HepG2 (cell line): Measurements from ENCODE around the gene TM9SF3. TPM values are rescaled to one million over a fixed set of nuclear protein-coding genes. Genes with fewer than 3 reads are reported as not detected.

Experiments used
- AGO1 ChIP-seq: fragments of 200-400 bp; formaldehyde crosslinking; IDR thresholded peaks from 2 replicates; pipeline ENCODE4 v1.6.1; 2017; ENCODE audit warnings: mild to moderate bottlenecking, low read depth, low read length, moderate library complexity; ENCODE audit not compliant: poor library complexity, severe bottlenecking
- ARID4A ChIP-seq: sonication (generic); formaldehyde crosslinking; IDR thresholded peaks from 2 replicates; pipeline ENCODE4 v1.5.0; 2020; ENCODE audit warnings: mild to moderate bottlenecking, missing genetic modification reagents, borderline replicate concordance
- BATF2 ChIP-seq: sonication (generic); formaldehyde crosslinking; IDR thresholded peaks from 2 replicates; pipeline ENCODE4 v1.8.0; 2022; ENCODE audit warnings: mild to moderate bottlenecking, missing genetic modification reagents, moderate library complexity
- DDIT3 ChIP-seq: sonication (generic); formaldehyde crosslinking; IDR thresholded peaks from 2 replicates; pipeline ENCODE4 v1.4.0; 2020; ENCODE audit warnings: mild to moderate bottlenecking, missing genetic modification reagents
- FOXP1 ChIP-seq, 2 experiments: fragments of 450-650 bp in 1 of 2; IDR thresholded peaks; 2 replicates each; pipeline ENCODE4 v1.6.1; 2017 to 2018; ENCODE audit warnings: antibody characterized with exemption in 1 of 2
- GTF3A ChIP-seq: sonication (generic); formaldehyde crosslinking; conservative IDR thresholded peaks from 2 replicates; pipeline ENCODE4 v1.4.0; 2020; ENCODE audit warnings: mild to moderate bottlenecking, missing genetic modification reagents
- HOMEZ ChIP-seq: IDR thresholded peaks from 2 replicates; pipeline ENCODE4 v1.6.1; 2016; ENCODE audit warnings: low read depth
- MAX ChIP-seq: IDR thresholded peaks from 2 replicates; pipeline ENCODE4 v1.6.1; 2012; ENCODE audit warnings: inconsistent platforms
- MLXIP ChIP-seq: sonication (generic); formaldehyde crosslinking; IDR thresholded peaks from 2 replicates; pipeline ENCODE4 v1.9.0; 2021; ENCODE audit warnings: missing genetic modification reagents, borderline replicate concordance
- PHF8 ChIP-seq: sonication (generic); formaldehyde crosslinking; IDR thresholded peaks from 2 replicates; pipeline ENCODE4 v1.5.0; 2020; ENCODE audit warnings: missing genetic modification reagents
- RELA ChIP-seq: sonication (generic); formaldehyde crosslinking; IDR thresholded peaks from 2 replicates; pipeline ENCODE4 v1.4.0; 2020; ENCODE audit warnings: missing genetic modification reagents
- SMYD3 ChIP-seq: sonication (generic); formaldehyde crosslinking; IDR thresholded peaks from 2 replicates; pipeline ENCODE4 v1.8.1; 2023; ENCODE audit warnings: mild to moderate bottlenecking, missing genetic modification reagents
- STAG1 ChIP-seq: sonication (generic); formaldehyde crosslinking; IDR thresholded peaks from 2 replicates; pipeline ENCODE4 v1.4.0; 2020; ENCODE audit warnings: missing genetic modification reagents
- ZBTB21 ChIP-seq: sonication (generic); formaldehyde crosslinking; IDR thresholded peaks from 2 replicates; pipeline ENCODE4 v1.4.0; 2020; ENCODE audit warnings: missing genetic modification reagents
- ZNF333 ChIP-seq: sonication (generic); formaldehyde crosslinking; IDR thresholded peaks from 2 replicates; pipeline ENCODE4 v1.4.0; 2020; ENCODE audit warnings: mild to moderate bottlenecking, missing genetic modification reagents, borderline replicate concordance
- ZNF510 ChIP-seq: sonication (generic); formaldehyde crosslinking; IDR thresholded peaks from 2 replicates; pipeline ENCODE4 v1.4.0; 2020; ENCODE audit warnings: low read depth, mild to moderate bottlenecking, missing genetic modification reagents
- ZNF552 ChIP-seq: sonication (generic); formaldehyde crosslinking; IDR thresholded peaks from 2 replicates; pipeline ENCODE4 v1.9.0; 2022; ENCODE audit warnings: missing genetic modification reagents, mild to moderate bottlenecking, borderline replicate concordance
- ZNF75D ChIP-seq: sonication (generic); formaldehyde crosslinking; IDR thresholded peaks from 2 replicates; pipeline ENCODE4 v1.8.1; 2023; ENCODE audit warnings: missing genetic modification reagents, mild to moderate bottlenecking, borderline replicate concordance
- ZNF761 ChIP-seq: sonication (generic); formaldehyde crosslinking; conservative IDR thresholded peaks from 2 replicates; pipeline ENCODE4 v1.4.0; 2020; ENCODE audit warnings: mild to moderate bottlenecking, missing genetic modification reagents
- polyA plus RNA-seq, 8 experiments: library from polyadenylated mRNA; depleted of rRNA in 3 of 8; stranded (reverse) in 7 of 8; unstranded in 1 of 8; fragments of >200 nt; fragmentation: Illumina TruSeq in 4 of 8; extraction: Trizol in 4 of 8; gene quantifications; 2 replicates each; pipeline versions ENCODE4 v1.2.1 to v1.2.3, GENCODE V29; 2011 to 2016; ENCODE audit warnings: low read depth in 4 of 8, missing spikeins in 1 of 8, mixed read lengths in 1 of 8; ENCODE audit not compliant: insufficient read depth in 1 of 8
- total RNA-seq, 5 experiments: library from RNA; depleted of rRNA; stranded (reverse); fragments of >200 nt; fragmentation: Illumina TruSeq; extraction: Trizol; gene quantifications; 2 replicates each; pipeline ENCODE4 v1.2.3, GENCODE V29; 2016; ENCODE audit warnings: low read depth in 1 of 5

TM9SF3 gene
- total and polyA plus RNA-seq, 2 of the 13 experiments (the other 11 are each of a cell fraction or from before 2014, with no cell fraction given) = 43.8 to 120 TPM

- TF ChIP-seq GTF3A (CRISPR knock-in tag) (no peak), MAX (no peak), PHF8 (CRISPR knock-in tag) (no peak), MLXIP (no peak), ZNF333 (no peak), ZNF761 (no peak), DDIT3 (no peak), ARID4A (CRISPR knock-in tag) (peak; percentile 36; the same call in 1 of the 2 replicates), FOXP1 (IDR thresholded peaks at IDR 0.05) (no peak), FOXP1 (CRISPR knock-in tag; IDR thresholded peaks at IDR 0.05) (no peak), SMYD3 (CRISPR knock-in tag) (no peak), ZBTB21 (CRISPR knock-in tag) (no peak), ZNF510 (CRISPR knock-in tag) (no peak), ZNF75D (no peak), RELA (CRISPR knock-in tag) (no peak), ZNF552 (CRISPR knock-in tag) (no peak), STAG1 (CRISPR knock-in tag) (no peak), BATF2 (CRISPR knock-in tag) (no peak), AGO1 (peak; percentile 2), HOMEZ (CRISPR knock-in tag) (no peak)
Observed at GRCh38 chr10:96512524-96513304, 74.1 kb downstream of the TM9SF3 start (continued).
